HEK293T (cell line): ENCODE measurements around the gene PPP1R14D.

Experiments used
- BHLHE40 ChIP-seq: fragments of 450-650 bp; IDR thresholded peaks from 2 replicates; pipeline ENCODE4 v1.6.1; 2016; ENCODE audit warnings: mild to moderate bottlenecking, moderate library complexity, borderline replicate concordance
- CTBP1 ChIP-seq: fragments of 450-650 bp; IDR thresholded peaks from 2 replicates; pipeline ENCODE4 v1.6.1; 2016; ENCODE audit warnings: borderline replicate concordance
- SP1 ChIP-seq: fragments of 450-650 bp; IDR thresholded peaks from 2 replicates; pipeline ENCODE4 v1.6.1; 2017
- SUZ12 ChIP-seq: fragments of 450-650 bp; IDR thresholded peaks from 2 replicates; pipeline ENCODE4 v1.6.1; 2016; ENCODE audit warnings: mild to moderate bottlenecking
- TF ChIP-seq, protein P1 (sequence below): fragments of 450-650 bp; IDR thresholded peaks from 2 replicates; pipeline ENCODE4 v1.6.1; 2016

- no peak for TF ChIP-seq BHLHE40
- TF ChIP-seq SUZ12: no peak
- TF ChIP-seq CTBP1: no peak
- no peak for TF ChIP-seq SP1
- TF ChIP-seq, protein P1, sequence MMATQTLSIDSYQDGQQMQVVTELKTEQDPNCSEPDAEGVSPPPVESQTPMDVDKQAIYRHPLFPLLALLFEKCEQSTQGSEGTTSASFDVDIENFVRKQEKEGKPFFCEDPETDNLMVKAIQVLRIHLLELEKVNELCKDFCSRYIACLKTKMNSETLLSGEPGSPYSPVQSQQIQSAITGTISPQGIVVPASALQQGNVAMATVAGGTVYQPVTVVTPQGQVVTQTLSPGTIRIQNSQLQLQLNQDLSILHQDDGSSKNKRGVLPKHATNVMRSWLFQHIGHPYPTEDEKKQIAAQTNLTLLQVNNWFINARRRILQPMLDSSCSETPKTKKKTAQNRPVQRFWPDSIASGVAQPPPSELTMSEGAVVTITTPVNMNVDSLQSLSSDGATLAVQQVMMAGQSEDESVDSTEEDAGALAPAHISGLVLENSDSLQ: no peak
Measured at GRCh38 chr15:40872791-40873693, 44.5 kb upstream of the PPP1R14D start.
